Eye (tissue), 1 donor: ENCODE results near the gene SH3RF2.
"Not testable (repeated sequence)": the region's sequence is repeated elsewhere in the genome, so short reads cannot be mapped to it uniquely, and the experiment has no call there.

ENCODE experiments used
- DNase-seq: peaks from one replicate; pipeline ENCODE4 v3.0.0-alpha.2; 2015

The SH3RF2 gene

GRCh38 chr5:146009020-146009419 lies 72.6 kb downstream of the SH3RF2 start:
- DNase-seq = no peak

GRCh38 chr5:146010447-146010846 lies 74.1 kb downstream of the SH3RF2 start:
- DNase-seq = not testable (repeated sequence)

GRCh38 chr5:146013761-146014160 lies 77.4 kb downstream of the SH3RF2 start:
- DNase-seq = no peak

GRCh38 chr5:146015001-146015400 lies 78.6 kb downstream of the SH3RF2 start:
- no peak for DNase-seq

DNA sequence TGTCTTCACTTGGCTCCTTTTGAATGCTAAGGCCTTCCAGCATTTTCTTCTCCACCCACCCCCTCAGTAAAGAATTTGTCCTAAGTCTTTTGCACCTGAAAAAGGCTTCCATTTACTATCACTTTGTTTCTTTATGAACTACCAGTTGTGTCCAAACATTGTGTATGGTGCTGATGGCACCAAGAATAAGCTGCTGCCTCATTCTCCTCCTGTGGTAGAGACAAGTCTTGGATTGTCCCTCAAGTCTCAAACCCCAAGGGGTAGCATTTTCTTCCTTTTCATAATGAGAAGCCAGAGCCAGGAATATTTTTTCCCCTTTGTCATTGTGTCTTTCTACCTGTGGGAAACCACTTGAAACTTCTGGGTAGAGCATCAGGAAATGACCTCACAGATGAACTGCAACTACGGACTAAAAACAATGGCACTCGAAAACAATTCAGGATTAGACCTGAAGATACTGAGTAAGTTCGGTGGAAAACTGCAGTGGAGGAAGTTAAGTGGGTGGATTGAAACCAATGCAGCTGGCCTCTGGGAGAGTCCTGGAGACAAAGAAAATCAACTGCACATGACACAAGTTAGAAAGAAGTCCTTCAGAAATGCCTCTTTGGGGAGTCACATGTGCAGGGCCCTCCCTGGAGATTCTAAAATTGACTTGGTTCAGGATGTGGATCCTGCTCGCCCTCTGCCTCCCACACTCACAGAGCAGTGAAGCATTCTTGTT lies 80.5 kb downstream of the SH3RF2 start:
- DNase-seq = no peak

DNA sequence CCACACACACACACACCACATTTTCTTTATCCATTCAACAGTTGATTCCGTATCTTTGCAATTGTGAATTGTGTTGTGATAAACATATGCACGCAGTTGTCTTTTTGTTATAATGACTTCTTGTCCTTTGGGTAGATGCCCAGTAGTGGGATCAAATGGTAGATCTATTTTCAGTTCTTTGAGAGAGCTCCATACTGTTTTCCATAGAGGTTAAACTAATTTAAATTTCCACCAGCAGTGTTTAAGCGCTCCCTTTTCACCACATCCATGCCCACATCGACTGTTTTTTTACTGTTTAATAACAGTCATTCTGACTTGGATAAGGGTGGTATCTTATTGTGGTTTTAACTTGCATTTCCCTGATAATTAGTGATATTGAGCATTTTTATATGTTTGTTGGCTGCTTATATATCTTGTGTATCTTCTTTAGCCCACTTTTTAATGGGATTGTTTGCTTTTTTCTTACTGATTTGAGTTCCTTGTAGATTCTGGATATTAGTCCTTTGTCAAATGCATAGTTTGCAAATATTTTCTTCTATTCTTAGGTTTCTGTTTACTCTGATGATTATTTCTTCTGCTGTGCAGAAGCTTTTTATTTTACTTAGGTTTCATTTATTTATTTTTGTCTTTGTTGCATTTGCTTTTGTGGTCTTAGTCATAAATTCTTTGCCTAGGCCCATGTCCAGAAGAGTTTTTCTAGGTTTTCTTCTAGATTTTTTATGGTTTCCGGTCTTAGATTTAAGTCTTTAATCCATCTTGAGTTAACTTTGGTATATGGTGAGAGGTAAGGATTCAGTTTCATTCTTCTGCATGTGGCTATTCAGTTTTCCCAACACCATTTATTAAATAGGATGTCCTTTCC lies 82.4 kb downstream of the SH3RF2 start:
- DNase-seq = no peak

DNA sequence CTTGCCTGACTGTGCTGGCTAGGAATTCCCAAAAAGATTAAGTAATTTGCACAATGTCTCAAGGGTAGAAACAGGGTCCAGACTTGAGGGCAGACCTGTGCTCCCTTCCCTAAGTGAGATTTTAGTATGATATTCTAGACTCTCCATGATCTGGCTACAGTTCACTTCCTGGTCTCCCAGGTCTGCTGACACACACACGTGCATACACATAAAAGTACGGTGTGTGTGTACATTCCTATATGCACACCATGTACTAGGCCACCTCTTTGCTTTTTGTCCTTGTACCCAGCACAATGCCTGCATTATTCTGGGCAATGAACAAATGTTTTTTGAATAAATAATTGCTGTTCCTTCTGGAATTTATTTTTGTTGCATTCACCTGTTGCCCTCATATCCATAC lies 83.7 kb downstream of the SH3RF2 start:
- no peak for DNase-seq

- DNase-seq = no peak
Observed at GRCh38 chr5:146024034-146024433, 87.7 kb downstream of the SH3RF2 start.

DNA sequence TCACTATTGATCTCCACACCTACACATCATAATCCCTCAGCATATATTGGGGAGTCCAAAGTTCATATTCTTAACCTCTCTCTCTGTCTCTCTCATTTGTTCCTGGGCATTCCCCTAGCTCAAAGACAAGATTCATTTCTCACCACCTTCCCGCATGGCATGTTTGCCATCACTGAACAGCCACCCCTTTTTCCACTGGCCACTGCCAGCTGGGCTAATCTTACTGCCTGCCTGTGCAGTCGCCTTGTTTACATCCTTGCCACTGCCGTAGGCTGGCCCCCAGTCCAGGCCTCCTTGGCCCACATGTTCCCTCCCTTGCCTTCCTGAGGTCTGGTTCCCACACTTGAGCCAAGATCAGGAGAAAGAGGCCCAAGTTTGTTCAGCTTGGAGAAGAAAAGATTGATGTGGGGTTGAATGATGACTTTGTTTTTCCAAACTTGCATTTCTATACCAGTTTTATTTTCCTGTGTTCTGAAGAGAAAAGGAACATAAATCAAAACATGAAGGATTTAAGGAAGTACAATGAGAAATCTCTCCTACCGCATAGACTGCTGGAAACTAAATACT lies 88.8 kb downstream of the SH3RF2 start:
- DNase-seq = no peak

DNA sequence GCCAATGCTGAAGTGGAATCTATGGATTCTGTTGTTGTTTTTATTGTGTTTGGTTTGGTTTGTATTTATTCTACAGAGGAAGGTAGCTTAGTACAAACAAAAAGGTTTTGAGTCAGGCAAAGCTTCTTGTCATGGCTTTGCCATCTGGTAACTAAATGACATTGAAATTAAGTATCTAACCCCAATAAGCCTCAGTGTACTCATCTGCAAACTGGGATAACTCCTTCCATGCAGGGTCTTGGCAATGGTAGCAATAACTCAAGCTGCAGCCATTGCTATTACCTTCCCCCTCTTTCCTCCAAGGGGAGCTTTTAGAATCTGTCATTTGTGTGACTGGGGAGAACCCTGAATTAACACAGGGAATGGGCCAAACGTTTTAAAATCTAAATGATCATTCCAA lies 89.3 kb downstream of the SH3RF2 start:
- no peak for DNase-seq

- no peak for DNase-seq
Observed at GRCh38 chr5:146026307-146027010, 90.1 kb downstream of the SH3RF2 start.

GRCh38 chr5:146027751-146028150 lies 91.4 kb downstream of the SH3RF2 start:
- no peak for DNase-seq

- no peak for DNase-seq
Observed at GRCh38 chr5:146032911-146033310, 96.5 kb downstream of the SH3RF2 start.

- no peak for DNase-seq
Observed at GRCh38 chr5:146034127-146034526, 97.7 kb downstream of the SH3RF2 start.

DNA sequence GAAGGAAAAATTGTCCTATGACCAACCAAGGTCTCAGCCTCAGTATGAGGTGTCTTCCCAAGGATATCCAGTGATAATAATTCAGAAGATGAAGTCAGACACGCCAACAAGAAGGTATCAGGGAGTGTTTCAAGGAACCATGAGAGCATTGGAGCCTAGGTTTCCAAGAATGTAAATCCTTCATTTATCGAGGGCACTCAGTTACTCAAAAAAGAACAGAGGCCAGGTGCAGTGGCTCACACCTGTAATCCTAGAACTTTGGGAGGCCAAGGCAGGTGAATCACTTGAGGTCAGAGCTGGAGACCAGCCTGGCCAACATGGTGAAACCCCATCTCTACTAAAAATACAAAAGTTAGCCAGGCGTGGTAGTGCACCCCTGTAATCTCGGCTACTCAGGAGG lies 98.2 kb downstream of the SH3RF2 start:
- DNase-seq = no peak

GRCh38 chr5:146039420-146039819 lies 103.0 kb downstream of the SH3RF2 start:
- DNase-seq = no peak

DNA sequence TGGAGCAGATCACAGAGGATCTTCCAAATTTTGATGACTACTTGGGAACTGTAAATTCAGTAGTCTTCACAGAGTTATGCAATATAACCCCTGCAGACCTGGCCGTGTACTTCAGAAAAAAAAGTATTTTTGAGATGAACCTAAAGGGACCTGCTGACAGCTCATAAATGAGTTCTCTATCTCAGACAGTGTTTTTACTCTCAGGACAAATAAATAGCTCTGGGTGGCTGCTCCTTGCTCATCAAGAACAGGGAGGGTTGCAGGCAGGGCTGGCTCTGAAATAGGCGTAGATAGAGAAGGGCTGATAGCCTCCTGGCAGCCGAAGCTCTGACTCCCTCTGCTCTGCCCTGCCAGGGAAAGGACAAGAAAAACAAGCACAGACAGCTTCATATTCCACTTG lies 104.1 kb downstream of the SH3RF2 start:
- no peak for DNase-seq

- DNase-seq = no peak
Observed at GRCh38 chr5:146041180-146041789, 104.9 kb downstream of the SH3RF2 start.

- no peak for DNase-seq
Observed at GRCh38 chr5:146042628-146043279, 106.4 kb downstream of the SH3RF2 start.

- DNase-seq = no peak
Observed at GRCh38 chr5:146043722-146044121, 107.3 kb downstream of the SH3RF2 start.

DNA sequence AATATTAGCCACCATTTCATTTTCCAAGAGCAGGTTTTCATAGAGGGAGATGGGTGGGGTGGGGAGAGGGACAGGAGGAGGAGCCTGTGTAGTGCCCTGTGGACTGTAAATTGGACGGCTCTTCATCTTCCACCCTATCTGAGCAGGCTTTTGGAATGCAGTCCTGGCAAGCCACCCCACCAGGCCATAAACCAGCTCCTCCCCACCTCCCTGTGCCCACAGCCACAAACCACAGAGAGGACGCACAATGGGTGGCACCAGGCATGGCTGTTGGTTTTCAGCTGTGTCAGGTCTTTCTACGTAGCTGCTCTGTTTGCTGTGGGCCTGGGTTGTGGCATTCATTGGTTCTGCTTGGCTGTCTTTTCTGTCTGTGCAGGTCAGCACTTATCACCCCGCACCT lies 111.0 kb downstream of the SH3RF2 start:
- DNase-seq = no peak

DNA sequence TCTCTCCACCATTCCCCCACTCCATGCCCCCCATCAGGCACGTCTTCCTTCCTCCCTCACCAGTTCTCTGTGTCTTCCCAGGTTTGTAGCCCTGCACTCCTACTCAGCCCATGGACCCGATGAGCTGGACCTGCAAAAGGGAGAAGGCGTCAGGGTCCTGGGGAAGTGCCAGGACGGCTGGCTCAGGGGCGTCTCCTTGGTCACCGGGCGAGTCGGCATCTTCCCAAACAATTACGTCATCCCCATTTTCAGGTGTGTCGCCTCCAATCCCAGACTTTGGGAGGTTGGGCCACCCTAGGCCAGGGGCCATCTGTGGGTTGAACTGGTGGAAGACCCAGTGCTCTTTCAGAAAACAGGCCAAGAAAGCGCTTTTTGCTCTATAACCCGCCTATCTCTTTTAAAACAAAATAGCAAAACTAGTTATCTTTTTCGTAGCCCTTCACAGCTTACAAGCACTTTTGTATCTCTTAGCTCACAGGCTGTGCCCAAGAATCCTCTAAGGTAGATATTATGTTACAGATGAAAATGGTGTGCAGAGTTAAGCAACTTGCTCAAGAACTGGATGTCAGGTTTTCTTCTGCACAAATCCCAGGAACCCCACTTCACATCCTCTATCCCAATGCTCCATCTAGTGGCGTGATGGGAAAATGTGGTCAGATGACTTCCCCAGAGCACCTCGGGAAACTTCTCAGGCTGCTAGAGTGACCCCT lies 112.8 kb downstream of the SH3RF2 start:
- peak; percentile 91 for DNase-seq
